ENCODE data around the gene HAL.

HAL gene

GRCh38 chr12:95996034-95996658, at the start of gene HAL:
HAL (minus strand) TSS chr12:95996344; CDS start chr12:95995910, 434 bp downstream.
- in situ Hi-C loops (cut with MboI; ENCODE audit: low pct_unique_long_range_greater_than_20kb, low sequenced_read_pairs) = no loop called here
- DNase-seq = peak; percentile 31

- no peak for DNase-seq
- in situ Hi-C loops (cut with MboI; ENCODE audit: low pct_unique_long_range_greater_than_20kb, low sequenced_read_pairs) = no loop called here
Observed at GRCh38 chr12:96045566-96045965, 49.4 kb upstream of the HAL start.

- in situ Hi-C loops (cut with MboI; ENCODE audit: low pct_unique_long_range_greater_than_20kb, low sequenced_read_pairs) = no loop called here
- DNase-seq = no peak
Observed at GRCh38 chr12:96044943-96045290, 48.8 kb upstream of the HAL start.

- no peak for DNase-seq
- in situ Hi-C loops (cut with MboI; ENCODE audit: low pct_unique_long_range_greater_than_20kb, low sequenced_read_pairs) = no loop called here
Observed at GRCh38 chr12:96044017-96044942, 48.1 kb upstream of the HAL start.

- in situ Hi-C loops (cut with MboI; ENCODE audit: low pct_unique_long_range_greater_than_20kb, low sequenced_read_pairs) = no loop called here
- DNase-seq = no peak
Observed at GRCh38 chr12:96041181-96041580, 45.0 kb upstream of the HAL start.

GRCh38 chr12:96040305-96041133, 44.4 kb upstream of the HAL start:
- in situ Hi-C loops (cut with MboI; ENCODE audit: low pct_unique_long_range_greater_than_20kb, low sequenced_read_pairs) = no loop called here
- peak; percentile 47 for DNase-seq

- in situ Hi-C loops (cut with MboI; ENCODE audit: low pct_unique_long_range_greater_than_20kb, low sequenced_read_pairs) = no loop called here
- DNase-seq = no peak
Observed at GRCh38 chr12:96039516-96039915, 43.4 kb upstream of the HAL start.

GRCh38 chr12:96036765-96037455, 40.8 kb upstream of the HAL start:
- no peak for DNase-seq
- in situ Hi-C loops (cut with MboI; ENCODE audit: low pct_unique_long_range_greater_than_20kb, low sequenced_read_pairs) = no loop called here

GRCh38 chr12:96035283-96036236, 39.4 kb upstream of the HAL start, which contains the start of gene LTA4H:
LTA4H (minus strand) TSS chr12:96035587; CDS start chr12:96035519, 68 bp downstream.
- in situ Hi-C loops (cut with MboI; ENCODE audit: low pct_unique_long_range_greater_than_20kb, low sequenced_read_pairs) = no loop called here
- peak; percentile 99 for DNase-seq

GRCh38 chr12:96034621-96035282, 38.6 kb upstream of the HAL start:
- in situ Hi-C loops (cut with MboI; ENCODE audit: low pct_unique_long_range_greater_than_20kb, low sequenced_read_pairs) = no loop called here

GRCh38 chr12:96033549-96034389, 37.6 kb upstream of the HAL start:
- DNase-seq = no peak
- in situ Hi-C loops (cut with MboI; ENCODE audit: low pct_unique_long_range_greater_than_20kb, low sequenced_read_pairs) = no loop called here

More at GRCh38 chr12:96034621-96035282, 38.6 kb upstream of the HAL start:
- DNase-seq = peak; percentile 37

GRCh38 chr12:96029826-96030225, 33.7 kb upstream of the HAL start:
- DNase-seq = no peak
- in situ Hi-C loops (cut with MboI; ENCODE audit: low pct_unique_long_range_greater_than_20kb, low sequenced_read_pairs) = no loop called here

- in situ Hi-C loops (cut with MboI; ENCODE audit: low pct_unique_long_range_greater_than_20kb, low sequenced_read_pairs) = no loop called here
- no peak for DNase-seq
Observed at GRCh38 chr12:96028538-96028937, 32.4 kb upstream of the HAL start.

GRCh38 chr12:96026331-96026730, 30.2 kb upstream of the HAL start:
- no peak for DNase-seq
- in situ Hi-C loops (cut with MboI; ENCODE audit: low pct_unique_long_range_greater_than_20kb, low sequenced_read_pairs) = no loop called here

- in situ Hi-C loops (cut with MboI; ENCODE audit: low pct_unique_long_range_greater_than_20kb, low sequenced_read_pairs) = no loop called here
- no peak for DNase-seq
Observed at GRCh38 chr12:96025518-96025917, 29.4 kb upstream of the HAL start.

- in situ Hi-C loops (cut with MboI; ENCODE audit: low pct_unique_long_range_greater_than_20kb, low sequenced_read_pairs) = no loop called here
Observed at GRCh38 chr12:96020314-96021003, 24.3 kb upstream of the HAL start.

More at GRCh38 chr12:96020314-96021003, 24.3 kb upstream of the HAL start:
- DNase-seq = no peak

All from KBM-7 (cell line).